Glomerular visceral epithelial cell (primary cell): ENCODE measurements around the gene RAD23B.

Source experiments
- DNase-seq: peaks from one replicate; pipeline ENCODE4 v3.0.0-alpha.2; 2016; ENCODE audit errors: extremely low spot score

Gene RAD23B

DNA sequence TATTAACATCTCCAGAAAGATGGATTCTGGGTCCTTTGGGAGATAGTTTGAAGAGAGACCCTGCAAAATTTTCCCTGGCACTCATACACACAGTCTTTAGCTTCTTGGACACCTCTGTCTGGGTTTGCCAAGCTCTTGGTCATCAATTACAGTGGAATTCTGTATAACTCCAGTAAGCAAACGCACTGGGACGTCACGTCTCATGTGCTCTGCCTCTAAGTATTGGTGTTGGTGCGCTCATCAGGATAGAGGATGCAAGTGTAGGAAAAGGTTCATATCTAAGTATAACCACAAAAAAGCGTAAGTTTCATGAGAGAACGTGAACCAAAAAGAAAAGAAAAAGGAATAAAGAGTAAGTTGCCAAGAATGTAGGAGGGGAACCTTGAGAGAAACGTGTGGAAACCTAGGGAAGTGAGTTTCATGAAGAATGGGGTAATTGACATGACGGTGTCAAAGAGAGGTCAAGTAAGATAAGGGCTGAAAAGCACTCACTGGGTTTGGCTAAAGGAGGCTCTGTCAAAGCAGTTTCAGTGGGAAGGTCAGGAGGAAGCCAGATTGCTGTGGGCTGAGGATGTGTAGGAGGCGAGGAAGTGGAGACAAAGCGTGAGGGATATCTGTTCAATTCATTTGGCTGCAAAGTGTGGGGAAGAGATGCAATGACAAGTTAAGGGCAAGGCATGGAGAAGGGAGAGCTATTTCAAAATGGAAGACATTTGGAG is 92.7 kb downstream of the RAD23B start:
- no peak for DNase-seq

- no peak for DNase-seq
Observed at GRCh38 chr9:107378006-107378405, 94.9 kb downstream of the RAD23B start.
